Measurements from ENCODE around the gene LRFN2. TPM values are rescaled to one million over a fixed set of nuclear protein-coding genes. Genes with fewer than 3 reads are reported as not detected.

Gene LRFN2
- total RNA-seq, 1 experiment from 2014 or later = not detected

DNA sequence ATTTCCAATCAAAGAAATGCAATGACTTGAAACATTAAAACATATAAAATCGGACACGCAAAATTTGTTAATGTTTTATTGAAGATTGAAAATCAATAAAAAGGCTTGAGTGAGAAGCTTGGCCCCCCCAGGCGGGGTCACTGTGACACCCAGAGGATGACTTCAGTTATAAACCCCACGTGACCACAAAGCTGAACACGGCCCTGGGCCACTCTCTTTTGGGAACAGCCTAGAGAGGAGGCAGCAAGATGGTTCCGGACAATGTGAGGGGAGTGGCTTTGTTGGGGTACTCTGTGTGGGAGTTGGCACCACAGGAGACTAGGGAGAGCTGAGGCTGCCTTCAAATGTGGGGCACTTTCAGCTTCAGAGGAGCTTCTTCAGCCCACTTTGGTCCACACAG, 172.5 kb downstream of the LRFN2 start:
- ChIA-PET POLR2A (ENCODE audit: unreplicated experiment) (no interaction called here), CTCF (no interaction called here)
- Histone ChIP-seq H3K4me3 (ENCODE audit: low read length) (no peak overlapping the region), H2AFZ (ENCODE audit: low read length) (no peak overlapping the region), H3K36me3 (ENCODE audit: low read depth, low read length) (no peaks in the 10 kb centered on the region), H3K79me2 (ENCODE audit: low read length) (no peaks in the 10 kb centered on the region), H3K4me2 (ENCODE audit: low read length) (no peak overlapping the region), H3K9ac (ENCODE audit: low read length) (no peak overlapping the region), H3K27ac (ENCODE audit: low read length) (no peak overlapping the region), H3K27me3 (ENCODE audit: low read length) (peaks cover 4% of the 10 kb centered on the region), H3K9me3 (ENCODE audit: low read length) (no peaks in the 10 kb centered on the region), H3K9me2 (replicated peaks; ENCODE audit: low read length) (no peaks in the 10 kb centered on the region), H4K20me1 (ENCODE audit: low read length) (no peaks in the 10 kb centered on the region), H3K4me1 (ENCODE audit: insufficient read depth, low read length) (no peaks in the 10 kb centered on the region), H3F3A (ENCODE audit: low read length, unreplicated experiment) (no peaks in the 10 kb centered on the region)
- no TSS peak for BruUV-seq (replicated peaks)
- no peak for DNase-seq
- ATAC-seq = no peak
- no peak for TF ChIP-seq EZH2phosphoT487 (IDR thresholded peaks at IDR 0.05; ENCODE audit: borderline replicate concordance, low read length)
- TF ChIP-seq EZH2 (IDR thresholded peaks at IDR 0.05; ENCODE audit: low read length, unreplicated experiment) = no peak
- TF ChIP-seq, protein P1, sequence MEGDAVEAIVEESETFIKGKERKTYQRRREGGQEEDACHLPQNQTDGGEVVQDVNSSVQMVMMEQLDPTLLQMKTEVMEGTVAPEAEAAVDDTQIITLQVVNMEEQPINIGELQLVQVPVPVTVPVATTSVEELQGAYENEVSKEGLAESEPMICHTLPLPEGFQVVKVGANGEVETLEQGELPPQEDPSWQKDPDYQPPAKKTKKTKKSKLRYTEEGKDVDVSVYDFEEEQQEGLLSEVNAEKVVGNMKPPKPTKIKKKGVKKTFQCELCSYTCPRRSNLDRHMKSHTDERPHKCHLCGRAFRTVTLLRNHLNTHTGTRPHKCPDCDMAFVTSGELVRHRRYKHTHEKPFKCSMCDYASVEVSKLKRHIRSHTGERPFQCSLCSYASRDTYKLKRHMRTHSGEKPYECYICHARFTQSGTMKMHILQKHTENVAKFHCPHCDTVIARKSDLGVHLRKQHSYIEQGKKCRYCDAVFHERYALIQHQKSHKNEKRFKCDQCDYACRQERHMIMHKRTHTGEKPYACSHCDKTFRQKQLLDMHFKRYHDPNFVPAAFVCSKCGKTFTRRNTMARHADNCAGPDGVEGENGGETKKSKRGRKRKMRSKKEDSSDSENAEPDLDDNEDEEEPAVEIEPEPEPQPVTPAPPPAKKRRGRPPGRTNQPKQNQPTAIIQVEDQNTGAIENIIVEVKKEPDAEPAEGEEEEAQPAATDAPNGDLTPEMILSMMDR (conservative IDR thresholded peaks at IDR 0.05; ENCODE audit: low read depth, low read length) = no peak
- intact Hi-C loops (cut with micrococcal nuclease) = no loop called here

DNA sequence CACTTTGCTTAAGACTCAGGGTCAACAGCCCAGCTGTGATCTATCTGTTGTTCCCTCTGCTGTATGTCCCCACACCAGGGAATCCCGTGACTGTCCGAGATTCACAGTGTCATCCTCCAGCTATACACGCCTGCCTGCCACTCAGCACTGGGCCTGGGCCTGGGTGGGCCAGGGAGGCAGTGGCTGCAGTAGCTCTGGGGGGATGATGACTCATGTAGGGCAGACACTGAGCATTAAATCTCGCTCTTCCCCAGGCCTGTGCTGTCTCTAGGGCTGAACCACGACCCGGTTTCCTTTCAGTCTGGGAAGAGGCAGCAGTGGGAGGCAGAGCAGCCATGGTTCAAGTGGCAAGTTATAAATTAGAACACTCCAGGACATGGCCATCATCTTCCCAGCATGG, 173.9 kb downstream of the LRFN2 start:
- no peaks in the 10 kb centered on the region for H3K9me2 ChIP-seq (replicated peaks; ENCODE audit: low read length)
- H3K9me3 ChIP-seq (ENCODE audit: low read length) = no peaks in the 10 kb centered on the region
- intact Hi-C loops (cut with micrococcal nuclease) = no loop called here
- H3K36me3 ChIP-seq (ENCODE audit: low read depth, low read length) = no peaks in the 10 kb centered on the region
- H3F3A ChIP-seq (ENCODE audit: low read length, unreplicated experiment) = no peaks in the 10 kb centered on the region
- H3K9ac ChIP-seq (ENCODE audit: low read length) = no peak overlapping the region
- CTCF ChIA-PET = no interaction called here
- no peak for DNase-seq
- no peak overlapping the region for H2AFZ ChIP-seq (ENCODE audit: low read length)
- H3K27me3 ChIP-seq (ENCODE audit: low read length) = peaks cover 4% of the 10 kb centered on the region
- H3K4me3 ChIP-seq (ENCODE audit: low read length) = no peak overlapping the region
- H3K79me2 ChIP-seq (ENCODE audit: low read length) = no peaks in the 10 kb centered on the region
- no peaks in the 10 kb centered on the region for H3K4me1 ChIP-seq (ENCODE audit: insufficient read depth, low read length)
- no peak overlapping the region for H3K27ac ChIP-seq (ENCODE audit: low read length)
- H4K20me1 ChIP-seq (ENCODE audit: low read length) = no peaks in the 10 kb centered on the region
- no peak for ATAC-seq
- no peak overlapping the region for H3K4me2 ChIP-seq (ENCODE audit: low read length)
- TF ChIP-seq EZH2 (IDR thresholded peaks at IDR 0.05; ENCODE audit: low read length, unreplicated experiment) (no peak), EZH2phosphoT487 (IDR thresholded peaks at IDR 0.05; ENCODE audit: borderline replicate concordance, low read length) (no peak)
- TF ChIP-seq, protein P1 (conservative IDR thresholded peaks at IDR 0.05; ENCODE audit: low read depth, low read length) = no peak
- POLR2A ChIA-PET (ENCODE audit: unreplicated experiment) = no interaction called here
- BruUV-seq (replicated peaks) = no TSS peak

DNA sequence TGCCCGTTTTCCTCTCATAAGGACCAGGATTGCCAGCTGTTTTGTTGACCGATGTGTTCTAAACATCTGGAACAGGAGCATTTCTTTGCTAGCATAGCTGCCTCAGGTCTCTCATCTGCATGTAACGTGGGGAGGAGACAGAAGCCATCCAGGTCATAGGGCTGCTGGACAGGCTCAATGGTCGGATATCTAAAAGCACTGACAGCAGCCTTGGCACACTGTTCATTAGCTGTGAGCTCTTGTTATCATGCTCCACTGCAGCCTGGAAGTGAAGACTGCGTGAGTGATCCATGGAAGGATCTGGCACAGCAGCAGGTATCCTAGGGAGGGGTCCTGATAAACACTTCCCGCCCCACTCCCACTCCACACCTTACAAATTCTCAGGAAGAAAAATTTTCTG, 175.3 kb downstream of the LRFN2 start:
- Histone ChIP-seq H3K27ac (ENCODE audit: low read length) (no peak overlapping the region), H3F3A (ENCODE audit: low read length, unreplicated experiment) (no peaks in the 10 kb centered on the region), H3K36me3 (ENCODE audit: low read depth, low read length) (no peaks in the 10 kb centered on the region), H3K9ac (ENCODE audit: low read length) (no peak overlapping the region), H3K27me3 (ENCODE audit: low read length) (peaks cover 4% of the 10 kb centered on the region), H3K4me1 (ENCODE audit: insufficient read depth, low read length) (no peaks in the 10 kb centered on the region), H3K4me2 (ENCODE audit: low read length) (no peak overlapping the region), H4K20me1 (ENCODE audit: low read length) (no peaks in the 10 kb centered on the region), H3K9me2 (replicated peaks; ENCODE audit: low read length) (no peaks in the 10 kb centered on the region), H3K79me2 (ENCODE audit: low read length) (no peaks in the 10 kb centered on the region), H2AFZ (ENCODE audit: low read length) (no peak overlapping the region), H3K9me3 (ENCODE audit: low read length) (no peaks in the 10 kb centered on the region), H3K4me3 (ENCODE audit: low read length) (no peak overlapping the region)
- TF ChIP-seq EZH2phosphoT487 (IDR thresholded peaks at IDR 0.05; ENCODE audit: borderline replicate concordance, low read length) (no peak), EZH2 (IDR thresholded peaks at IDR 0.05; ENCODE audit: low read length, unreplicated experiment) (no peak)
- TF ChIP-seq, protein P1 (conservative IDR thresholded peaks at IDR 0.05; ENCODE audit: low read depth, low read length) = no peak
- CTCF ChIA-PET = no interaction called here
- no peak for DNase-seq
- no peak for ATAC-seq
- intact Hi-C loops (cut with micrococcal nuclease) = no loop called here
- BruUV-seq (replicated peaks) = no TSS peak
- POLR2A ChIA-PET (ENCODE audit: unreplicated experiment) = no interaction called here
